ENCODE measurements around the gene HBG2. TPM values are rescaled to one million over a fixed set of nuclear protein-coding genes. Genes with fewer than 3 reads are reported as not detected.

HBG2 gene
- total and polyA plus RNA-seq, 3 experiments from 2014 or later: not detected

- no peaks in the 10 kb centered on the region for H3K9me3 ChIP-seq (ENCODE audit: low read length)
- no peak overlapping the region for H3K4me3 Mint-ChIP-seq
- H3K4me1 Mint-ChIP-seq: no peaks in the 10 kb centered on the region
- H3K36me3 ChIP-seq (ENCODE audit: insufficient read depth, low read length): no peaks in the 10 kb centered on the region
- no peak overlapping the region for H3K27ac ChIP-seq (ENCODE audit: low read depth, low read length)
- H3K27ac Mint-ChIP-seq: no peak overlapping the region
- H3K4me1 ChIP-seq (ENCODE audit: insufficient read depth, low read length): no peaks in the 10 kb centered on the region
- H3K36me3 Mint-ChIP-seq: no peaks in the 10 kb centered on the region
- DNase-seq: no peak
- peaks cover 0 to 5% of the 10 kb centered on the region in 2 donors for H3K27me3 Mint-ChIP-seq
- POLR2A ChIA-PET: no interaction called here
- no peaks in the 10 kb centered on the region for H3K9me3 Mint-ChIP-seq
- CTCF ChIA-PET: no interaction called here
- no peak overlapping the region for H3K4me3 ChIP-seq (ENCODE audit: low read length)
- H3K27me3 ChIP-seq (ENCODE audit: insufficient read depth, low read length, poor library complexity, severe bottlenecking): no peaks in the 10 kb centered on the region
Measured at GRCh38 chr11:5210376-5210885, 44.1 kb downstream of the HBG2 start.

GRCh38 chr11:5204787-5205186 lies 49.8 kb downstream of the HBG2 start:
- Histone ChIP-seq H3K4me1 (ENCODE audit: insufficient read depth, low read length) (no peaks in the 10 kb centered on the region), H3K36me3 (ENCODE audit: insufficient read depth, low read length) (no peaks in the 10 kb centered on the region), H3K4me3 (ENCODE audit: low read length) (no peak overlapping the region), H3K9me3 (ENCODE audit: low read length) (no peaks in the 10 kb centered on the region), H3K27me3 (ENCODE audit: insufficient read depth, low read length, poor library complexity, severe bottlenecking) (no peaks in the 10 kb centered on the region), H3K27ac (ENCODE audit: low read depth, low read length) (no peak overlapping the region)
- Mint-ChIP-seq H3K9me3 (no peaks in the 10 kb centered on the region), H3K36me3 (no peaks in the 10 kb centered on the region), H3K27ac (no peak overlapping the region), H3K4me3 (no peak overlapping the region), H3K27me3 (peaks cover 0 to 4% of the 10 kb centered on the region in 2 donors), H3K4me1 (no peaks in the 10 kb centered on the region)
- ChIA-PET CTCF (no interaction called here), POLR2A (no interaction called here)
- DNase-seq: no peak

- Mint-ChIP-seq H3K36me3 (no peaks in the 10 kb centered on the region), H3K9me3 (no peaks in the 10 kb centered on the region), H3K4me3 (no peak overlapping the region), H3K27me3 (peaks cover 0 to 3% of the 10 kb centered on the region in 2 donors), H3K4me1 (no peaks in the 10 kb centered on the region), H3K27ac (no peak overlapping the region)
- no peak overlapping the region for H3K27ac ChIP-seq (ENCODE audit: low read depth, low read length)
- no peaks in the 10 kb centered on the region for H3K36me3 ChIP-seq (ENCODE audit: insufficient read depth, low read length)
- DNase-seq: no peak
- H3K27me3 ChIP-seq (ENCODE audit: insufficient read depth, low read length, poor library complexity, severe bottlenecking): no peaks in the 10 kb centered on the region
- H3K4me3 ChIP-seq (ENCODE audit: low read length): no peak overlapping the region
- no peaks in the 10 kb centered on the region for H3K9me3 ChIP-seq (ENCODE audit: low read length)
- ChIA-PET CTCF (no interaction called here), POLR2A (no interaction called here)
- no peaks in the 10 kb centered on the region for H3K4me1 ChIP-seq (ENCODE audit: insufficient read depth, low read length)
Measured at GRCh38 chr11:5203366-5203765, 51.2 kb downstream of the HBG2 start.

Other genes with a start within 250 kb of the HBG2 start
- not detected for gene OR52J3, start 208.3 kb downstream of the HBG2 start, total RNA-seq
- not detected for gene OR52J3, start 208.3 kb downstream of the HBG2 start, polyA plus RNA-seq
- not detected for gene OR52E2, start 195.2 kb downstream of the HBG2 start, total RNA-seq
- not detected for gene OR52E2, start 195.2 kb downstream of the HBG2 start, polyA plus RNA-seq
- gene OR52E1, start 185.2 kb downstream of the HBG2 start, total RNA-seq: not detected
- not detected for gene OR52E1, start 185.2 kb downstream of the HBG2 start, polyA plus RNA-seq
- gene OR52A5, start 116.4 kb downstream of the HBG2 start, total RNA-seq: not detected
- gene OR52A5, start 116.4 kb downstream of the HBG2 start, polyA plus RNA-seq: not detected
- gene OR52A1, start 100.0 kb downstream of the HBG2 start, total RNA-seq: not detected
- not detected for gene OR52A1, start 100.0 kb downstream of the HBG2 start, polyA plus RNA-seq
- not detected for gene OR51V1, start 54.1 kb downstream of the HBG2 start, total RNA-seq
- not detected for gene OR51V1, start 54.1 kb downstream of the HBG2 start, polyA plus RNA-seq
- not detected for gene HBB, start 27.7 kb downstream of the HBG2 start, total RNA-seq
- gene HBB, start 27.7 kb downstream of the HBG2 start, polyA plus RNA-seq: not detected
- gene HBD, start 20.3 kb downstream of the HBG2 start, total RNA-seq: not detected
- gene HBD, start 20.3 kb downstream of the HBG2 start, polyA plus RNA-seq: not detected
- not detected for gene HBG1, start 4.9 kb downstream of the HBG2 start, total RNA-seq
- gene HBG1, start 4.9 kb downstream of the HBG2 start, polyA plus RNA-seq: not detected
- gene HBE1, start 15.2 kb upstream of the HBG2 start, total RNA-seq: not detected
- gene HBE1, start 15.2 kb upstream of the HBG2 start, polyA plus RNA-seq: not detected
- gene OR51B4, start 47.2 kb upstream of the HBG2 start, total RNA-seq: not detected
- gene OR51B4, start 47.2 kb upstream of the HBG2 start, polyA plus RNA-seq: not detected
- gene OR51B2, start 69.5 kb upstream of the HBG2 start, total RNA-seq: not detected
- gene OR51B2, start 69.5 kb upstream of the HBG2 start, polyA plus RNA-seq: not detected
- not detected for gene OR51B5, start 88.7 kb upstream of the HBG2 start, total RNA-seq
- gene OR51B5, start 88.7 kb upstream of the HBG2 start, polyA plus RNA-seq: not detected
- not detected for gene OR51B6, start 96.7 kb upstream of the HBG2 start, total RNA-seq
- not detected for gene OR51B6, start 96.7 kb upstream of the HBG2 start, polyA plus RNA-seq
- gene OR51M1, start 129.0 kb upstream of the HBG2 start, total RNA-seq: not detected
- gene OR51M1, start 129.0 kb upstream of the HBG2 start, polyA plus RNA-seq: not detected
- not detected for gene OR51Q1, start 167.3 kb upstream of the HBG2 start, total RNA-seq
- not detected for gene OR51Q1, start 167.3 kb upstream of the HBG2 start, polyA plus RNA-seq
- gene OR51I1, start 186.7 kb upstream of the HBG2 start, total RNA-seq: not detected
- gene OR51I1, start 186.7 kb upstream of the HBG2 start, polyA plus RNA-seq: not detected
- not detected for gene OR51I2, start 194.5 kb upstream of the HBG2 start, total RNA-seq
- not detected for gene OR51I2, start 194.5 kb upstream of the HBG2 start, polyA plus RNA-seq
- not detected for gene OR52D1, start 233.9 kb upstream of the HBG2 start, total RNA-seq
- not detected for gene OR52D1, start 233.9 kb upstream of the HBG2 start, polyA plus RNA-seq